WTC11 (cell line): Measurements from ENCODE around the gene C4orf50. TPM values are rescaled to one million over a fixed set of nuclear protein-coding genes. Genes with fewer than 3 reads are reported as not detected.

ENCODE experiments used
- ATAC-seq: fragments of 200-7000 bp; cut with Tn5 transposase; 2 replicates; pipeline ENCODE4 v1.10.0; 2021; ENCODE audit warnings: mild to moderate bottlenecking, moderate library complexity
- CTCF ChIA-PET: fragments of 300-600 bp; sonication (Branson Sonifier 250); formaldehyde crosslinking; loops from one replicate; lab custom pipeline; 2021; ENCODE audit warnings: antibody characterized with exemption; lab: Charles Lee
- POLR2A ChIA-PET: fragments of 350-600 bp; sonication (Branson Sonifier 250); formaldehyde crosslinking; loops from one replicate; lab custom pipeline; 2021; ENCODE audit warnings: antibody characterized with exemption; lab: Charles Lee
- DNase-seq: peaks from one replicate; pipeline ENCODE4 v3.0.0; 2021; ENCODE audit warnings: low spot score
- H3K27ac Mint-ChIP-seq: 2 replicates; pipeline ENCODE4 v1.8.0; 2021; ENCODE audit warnings: mixed read lengths
- H3K27me3 Mint-ChIP-seq: 2 replicates; pipeline ENCODE4 v1.8.0; 2021; ENCODE audit warnings: low read depth, mild to moderate bottlenecking, moderate library complexity, mixed read lengths
- H3K36me3 Mint-ChIP-seq: 2 replicates; pipeline ENCODE4 v1.8.0; 2021; ENCODE audit warnings: mixed read lengths
- H3K4me1 Mint-ChIP-seq: 2 replicates; pipeline ENCODE4 v1.8.0; 2022; ENCODE audit warnings: mixed read lengths
- H3K4me3 Mint-ChIP-seq: 2 replicates; pipeline ENCODE4 v1.8.0; 2021; ENCODE audit warnings: mild to moderate bottlenecking, moderate library complexity, mixed read lengths
- H3K9me3 Mint-ChIP-seq: 2 replicates; pipeline ENCODE4 v1.8.0; 2021; ENCODE audit warnings: mixed read lengths
- CREM ChIP-seq: sonication (generic); formaldehyde crosslinking; IDR thresholded peaks from 2 replicates; pipeline ENCODE4 v1.8.1; 2022; ENCODE audit warnings: mild to moderate bottlenecking, missing genetic modification reagents, moderate library complexity
- FOXK1 ChIP-seq: sonication (generic); formaldehyde crosslinking; IDR thresholded peaks from 2 replicates; pipeline ENCODE4 v1.8.0; 2022; ENCODE audit warnings: mild to moderate bottlenecking, moderate library complexity, missing genetic modification reagents
- GTF2I ChIP-seq: fragments of 250-450 bp; sonication (Bioruptor Pico); conservative IDR thresholded peaks from 2 replicates; pipeline ENCODE4 v1.4.0; 2021; ENCODE audit warnings: mild to moderate bottlenecking
- NR3C1 ChIP-seq: sonication (generic); formaldehyde crosslinking; conservative IDR thresholded peaks from 2 replicates; pipeline ENCODE4 v1.8.1; 2023; ENCODE audit warnings: low read depth, mild to moderate bottlenecking, missing genetic modification reagents
- OVOL2 ChIP-seq: fragments of 250-450 bp; sonication (Bioruptor Pico); IDR thresholded peaks from 2 replicates; pipeline ENCODE4 v1.9.0; 2021; ENCODE audit warnings: mild to moderate bottlenecking, borderline replicate concordance
- SMAD3 ChIP-seq: sonication (generic); formaldehyde crosslinking; IDR thresholded peaks from 2 replicates; pipeline ENCODE4 v1.8.0; 2022; ENCODE audit warnings: missing genetic modification reagents, mild to moderate bottlenecking, borderline replicate concordance
- TP53 ChIP-seq: sonication (generic); formaldehyde crosslinking; IDR thresholded peaks from 2 replicates; pipeline ENCODE4 v1.8.1; 2023; ENCODE audit warnings: mild to moderate bottlenecking, missing genetic modification reagents
- USF1 ChIP-seq: sonication (generic); formaldehyde crosslinking; IDR thresholded peaks from 2 replicates; pipeline ENCODE4 v1.8.0; 2022; ENCODE audit warnings: mild to moderate bottlenecking, missing genetic modification reagents
- USF2 ChIP-seq: sonication (generic); formaldehyde crosslinking; IDR thresholded peaks from 2 replicates; pipeline ENCODE4 v1.8.1; 2023; ENCODE audit warnings: mild to moderate bottlenecking, missing genetic modification reagents, moderate library complexity
- ZNF121 ChIP-seq: sonication (generic); formaldehyde crosslinking; IDR thresholded peaks from 2 replicates; pipeline ENCODE4 v1.8.0; 2023; ENCODE audit warnings: missing genetic modification reagents
- ZNF138 ChIP-seq: sonication (generic); formaldehyde crosslinking; conservative IDR thresholded peaks from 2 replicates; pipeline ENCODE4 v1.8.1; 2022; ENCODE audit warnings: mild to moderate bottlenecking, moderate library complexity, missing genetic modification reagents
- ZNF219 ChIP-seq: sonication (generic); formaldehyde crosslinking; IDR thresholded peaks from 2 replicates; pipeline ENCODE4 v1.8.0; 2023; ENCODE audit warnings: missing genetic modification reagents, mild to moderate bottlenecking, borderline replicate concordance
- ZNF263 ChIP-seq: sonication (generic); formaldehyde crosslinking; IDR thresholded peaks from 2 replicates; pipeline ENCODE4 v1.8.1; 2022; ENCODE audit warnings: low read depth, mild to moderate bottlenecking, moderate library complexity, missing genetic modification reagents
- ZNF281 ChIP-seq: sonication (generic); formaldehyde crosslinking; IDR thresholded peaks from 2 replicates; pipeline ENCODE4 v1.8.0; 2023; ENCODE audit warnings: mild to moderate bottlenecking, missing genetic modification reagents
- ZNF396 ChIP-seq: fragments of 250-450 bp; sonication (Bioruptor Pico); IDR thresholded peaks from 2 replicates; pipeline ENCODE4 v1.8.0; 2021; ENCODE audit warnings: mild to moderate bottlenecking, moderate library complexity, borderline replicate concordance
- total RNA-seq: library from RNA; stranded (reverse); gene quantifications from 3 replicates; pipeline ENCODE4 v1.2.3, GENCODE V29; 2021
- TF ChIP-seq, protein P1 (sequence below): sonication (generic); formaldehyde crosslinking; IDR thresholded peaks from 2 replicates; pipeline ENCODE4 v1.8.1; 2022; ENCODE audit warnings: mild to moderate bottlenecking, moderate library complexity, missing genetic modification reagents

The C4orf50 gene
- total RNA-seq, 1 experiment from 2014 or later, result 0.17 TPM

DNA sequence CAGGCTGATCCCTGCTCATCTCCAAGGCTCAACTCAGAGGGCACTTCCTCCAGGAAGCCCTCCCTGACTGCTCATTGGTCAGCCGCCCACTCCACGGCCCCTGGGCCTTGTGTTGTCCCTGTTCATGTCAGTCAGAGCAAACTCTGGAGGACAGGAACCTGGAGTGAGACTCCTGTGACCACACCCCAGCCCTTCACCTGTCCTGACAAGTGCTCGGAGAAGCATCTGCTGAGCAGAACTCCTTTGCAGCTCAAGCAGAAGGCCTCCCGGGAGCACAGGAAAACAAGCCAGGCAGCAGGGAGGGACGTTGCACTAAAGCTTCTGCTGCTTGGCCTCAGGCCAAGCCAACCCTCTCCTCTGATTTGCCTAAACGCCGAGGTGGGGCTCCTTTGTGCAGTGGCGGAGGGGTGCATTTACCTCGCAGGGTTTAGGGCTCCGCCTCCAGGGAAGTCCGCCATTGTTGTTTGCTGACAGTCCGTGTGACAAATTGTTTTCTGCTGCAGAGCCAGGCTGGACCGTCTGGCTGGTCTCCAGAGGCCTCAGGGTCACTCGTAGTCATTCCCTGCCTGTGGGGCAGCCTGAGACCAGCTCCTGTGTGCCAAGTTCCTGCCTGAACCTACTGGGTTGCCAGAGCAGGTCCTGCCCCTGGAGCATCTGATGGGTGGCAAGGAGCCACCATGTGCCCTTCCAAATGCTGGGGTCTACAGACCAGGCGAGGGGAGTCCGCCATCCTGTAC, 61.8 kb downstream of the C4orf50 start:
- TF ChIP-seq NR3C1 (CRISPR knock-in tag) (0 out of 2 replicates have a peak, but pooled peaks have one; percentile 47), ZNF219 (CRISPR knock-in tag) (no peak), ZNF281 (CRISPR knock-in tag) (no peak), CREM (0 out of 2 replicates have a peak, but pooled peaks have one; percentile 29), FOXK1 (peak; percentile 40; the same call in 1 of the 2 replicates), SMAD3 (CRISPR knock-in tag) (no peak)
- Mint-ChIP-seq H3K27ac (peak overlapping the region; percentile 90), H3K36me3 (no peaks in the 10 kb centered on the region), H3K4me1 (peaks cover 29% of the 10 kb centered on the region), H3K27me3 (peaks cover 57% of the 10 kb centered on the region), H3K4me3 (no peak overlapping the region), H3K9me3 (no peaks in the 10 kb centered on the region)
- ChIA-PET POLR2A (no interaction called here), CTCF (no interaction called here)
- ATAC-seq (peak; percentile 93), DNase-seq (peak; percentile 64)

- ChIA-PET CTCF (interaction anchor here (0.7 to 2.2 kb wide), 3 partner anchors 42 to 134 kb away, joined by 3 to 7 read pairs (median 4); no protein-coding TSS in a partner anchor), POLR2A (no interaction called here)
- H3K4me3 Mint-ChIP-seq, result no peak overlapping the region
- H3K4me1 Mint-ChIP-seq, result peaks cover 29% of the 10 kb centered on the region
- no peaks in the 10 kb centered on the region for H3K9me3 Mint-ChIP-seq
- H3K27ac Mint-ChIP-seq, result peak overlapping the region; percentile 90
- DNase-seq, result no peak
- TF ChIP-seq ZNF138 (CRISPR knock-in tag) (0 out of 2 replicates have a peak, but pooled peaks have one; percentile 4), OVOL2 (CRISPR knock-in tag) (no peak)
- peaks cover 57% of the 10 kb centered on the region for H3K27me3 Mint-ChIP-seq
- no peaks in the 10 kb centered on the region for H3K36me3 Mint-ChIP-seq
- ATAC-seq, result no peak
These were observed 62.4 kb downstream of the C4orf50 start for GRCh38 chr4:5955856-5956255.

DNA sequence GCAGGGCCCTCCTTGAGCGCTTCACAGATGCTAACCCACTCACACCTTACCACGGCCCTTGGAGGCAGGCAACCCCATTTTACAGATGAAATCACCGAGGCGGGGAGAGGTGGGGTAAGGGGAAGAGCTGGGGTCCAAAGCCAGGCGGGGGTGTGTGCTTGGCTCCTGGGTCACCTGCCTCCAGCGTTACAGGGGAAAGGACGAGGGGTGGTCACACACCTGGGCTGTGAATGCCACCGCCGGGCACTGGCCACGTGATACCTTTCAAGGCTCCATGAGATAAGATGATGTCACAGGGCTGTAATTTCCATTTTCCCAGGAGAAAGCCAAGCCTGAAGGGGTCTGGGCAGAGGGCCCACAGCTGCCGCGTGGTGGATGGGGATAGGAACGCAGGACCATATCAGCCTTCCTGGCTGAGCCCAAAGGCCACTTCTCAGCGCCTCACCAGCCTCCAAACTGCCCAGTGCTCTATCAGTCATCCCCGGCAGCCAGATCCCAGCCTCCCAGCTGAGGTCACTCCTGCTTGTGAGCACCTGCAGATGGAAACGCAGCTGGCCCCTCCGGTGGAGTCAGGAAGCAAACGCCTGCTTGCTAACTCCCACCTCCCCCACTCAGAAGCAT, 62.9 kb downstream of the C4orf50 start:
- CTCF ChIA-PET, result interaction anchor here (0.7 to 2.2 kb wide), 5 partner anchors 8 to 142 kb away, joined by 3 to 7 read pairs (median 4); no protein-coding TSS in a partner anchor
- H3K4me3 Mint-ChIP-seq, result no peak overlapping the region

More for the DNA sequence above, 62.9 kb downstream of the C4orf50 start:
- Mint-ChIP-seq H3K27me3 (peaks cover 55% of the 10 kb centered on the region), H3K9me3 (no peaks in the 10 kb centered on the region), H3K36me3 (no peaks in the 10 kb centered on the region), H3K27ac (no peak overlapping the region), H3K4me1 (peaks cover 29% of the 10 kb centered on the region)
- ATAC-seq (no peak; the same call in 1 of the 2 replicates), DNase-seq (no peak)
- POLR2A ChIA-PET, result no interaction called here
- TF ChIP-seq USF2 (CRISPR knock-in tag) (0 out of 2 replicates have a peak, but pooled peaks have one; percentile 8), TP53 (no peak), ZNF263 (peak; percentile 64; the same call in 1 of the 2 replicates), ZNF121 (CRISPR knock-in tag) (peak; percentile 85), GTF2I (CRISPR knock-in tag) (0 out of 2 replicates have a peak, but pooled peaks have one; percentile 8), USF1 (CRISPR knock-in tag) (peak; percentile 52; the same call in 1 of the 2 replicates), ZNF396 (no peak)
- TF ChIP-seq, protein P1, sequence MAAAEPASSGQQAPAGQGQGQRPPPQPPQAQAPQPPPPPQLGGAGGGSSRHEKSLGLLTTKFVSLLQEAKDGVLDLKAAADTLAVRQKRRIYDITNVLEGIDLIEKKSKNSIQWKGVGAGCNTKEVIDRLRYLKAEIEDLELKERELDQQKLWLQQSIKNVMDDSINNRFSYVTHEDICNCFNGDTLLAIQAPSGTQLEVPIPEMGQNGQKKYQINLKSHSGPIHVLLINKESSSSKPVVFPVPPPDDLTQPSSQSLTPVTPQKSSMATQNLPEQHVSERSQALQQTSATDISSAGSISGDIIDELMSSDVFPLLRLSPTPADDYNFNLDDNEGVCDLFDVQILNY (CRISPR knock-in tag), result no peak
